GM21381 (cell line): ENCODE results near the gene ARID2.

Source experiments
- ATAC-seq: cut with Tn5 transposase; IDR thresholded peaks from one replicate; pipeline ENCODE4 v1.9.1; 2021; ENCODE audit warnings: mild to moderate bottlenecking, moderate library complexity; ENCODE audit not compliant: unreplicated experiment

ARID2 gene

GRCh38 chr12:45849289-45849688, 119.8 kb downstream of the ARID2 start:
- no peak for ATAC-seq

DNA sequence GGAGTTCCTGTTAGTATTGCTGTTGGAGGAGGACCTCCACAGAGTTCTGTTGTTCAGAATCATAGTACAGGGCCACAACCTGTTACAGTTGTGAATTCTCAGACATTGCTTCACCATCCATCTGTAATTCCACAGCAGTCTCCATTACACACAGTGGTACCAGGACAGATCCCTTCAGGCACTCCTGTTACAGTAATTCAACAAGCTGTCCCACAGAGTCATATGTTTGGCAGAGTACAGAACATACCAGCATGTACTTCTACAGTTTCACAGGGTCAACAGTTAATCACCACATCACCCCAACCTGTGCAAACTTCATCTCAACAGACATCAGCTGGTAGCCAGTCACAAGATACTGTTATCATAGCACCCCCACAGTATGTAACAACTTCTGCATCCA, 120.8 kb downstream of the ARID2 start:
- no peak for ATAC-seq

GRCh38 chr12:45852508-45852907, 123.0 kb downstream of the ARID2 start:
- ATAC-seq: no peak

DNA sequence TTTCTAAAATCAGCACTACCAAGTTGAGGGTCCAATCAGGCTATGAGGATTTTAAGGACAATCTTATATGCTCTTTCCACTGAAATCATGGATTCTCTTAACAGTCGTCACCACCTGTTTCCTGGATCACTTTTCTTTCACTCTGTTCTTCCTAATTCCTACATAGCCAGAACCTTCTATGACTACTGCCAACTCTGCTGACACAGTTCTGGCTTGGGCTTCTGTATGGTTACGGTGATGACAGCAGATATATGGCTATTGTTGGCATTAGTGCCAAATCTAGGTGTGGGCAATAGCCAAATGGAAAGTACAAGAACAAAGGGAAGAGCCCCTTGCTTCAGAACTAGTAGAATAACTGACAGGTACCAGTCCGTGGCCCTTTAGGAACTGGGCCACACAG, 124.0 kb downstream of the ARID2 start:
- no peak for ATAC-seq

GRCh38 chr12:45863332-45863731, 133.8 kb downstream of the ARID2 start:
- no peak for ATAC-seq

GRCh38 chr12:45866299-45866698, 136.8 kb downstream of the ARID2 start:
- ATAC-seq: no peak

DNA sequence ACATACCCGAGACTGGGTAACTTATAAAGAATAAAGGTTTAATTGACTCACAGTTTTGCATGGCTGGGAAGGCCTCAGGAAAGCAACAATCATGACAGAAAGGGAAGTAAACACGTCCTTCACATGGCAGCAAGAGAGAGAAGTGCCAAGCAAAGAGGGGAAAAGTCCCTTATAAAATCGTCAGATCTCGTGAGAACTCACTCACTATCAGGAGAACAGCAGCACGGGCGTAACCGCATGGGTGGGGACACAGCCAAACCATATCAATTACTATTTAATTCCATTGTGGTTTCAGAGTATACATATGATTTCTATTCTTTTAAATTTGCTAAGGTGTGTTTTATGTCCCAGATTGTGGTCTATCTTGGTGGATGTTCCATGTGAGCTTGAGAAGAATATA, 142.9 kb downstream of the ARID2 start:
- no peak for ATAC-seq

DNA sequence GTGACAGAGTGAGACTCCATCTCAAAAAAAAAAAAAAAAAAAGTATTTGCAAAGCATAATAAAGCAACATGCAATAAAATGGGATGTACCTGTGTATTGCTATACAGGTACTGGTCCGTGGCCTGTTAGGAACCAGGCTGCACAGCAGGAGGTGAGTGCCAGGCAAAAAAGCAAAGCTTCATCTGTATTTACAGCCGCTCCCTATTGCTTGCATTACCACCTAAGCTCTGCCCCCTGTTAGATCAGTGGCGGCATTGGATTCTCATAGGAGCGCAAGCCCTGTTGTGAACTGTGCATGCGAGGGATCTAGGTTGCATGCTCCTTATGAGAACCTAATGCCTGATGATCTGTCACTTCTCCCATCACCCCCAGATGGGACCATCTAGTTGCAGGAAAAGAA, 147.6 kb downstream of the ARID2 start:
- ATAC-seq: no peak

DNA sequence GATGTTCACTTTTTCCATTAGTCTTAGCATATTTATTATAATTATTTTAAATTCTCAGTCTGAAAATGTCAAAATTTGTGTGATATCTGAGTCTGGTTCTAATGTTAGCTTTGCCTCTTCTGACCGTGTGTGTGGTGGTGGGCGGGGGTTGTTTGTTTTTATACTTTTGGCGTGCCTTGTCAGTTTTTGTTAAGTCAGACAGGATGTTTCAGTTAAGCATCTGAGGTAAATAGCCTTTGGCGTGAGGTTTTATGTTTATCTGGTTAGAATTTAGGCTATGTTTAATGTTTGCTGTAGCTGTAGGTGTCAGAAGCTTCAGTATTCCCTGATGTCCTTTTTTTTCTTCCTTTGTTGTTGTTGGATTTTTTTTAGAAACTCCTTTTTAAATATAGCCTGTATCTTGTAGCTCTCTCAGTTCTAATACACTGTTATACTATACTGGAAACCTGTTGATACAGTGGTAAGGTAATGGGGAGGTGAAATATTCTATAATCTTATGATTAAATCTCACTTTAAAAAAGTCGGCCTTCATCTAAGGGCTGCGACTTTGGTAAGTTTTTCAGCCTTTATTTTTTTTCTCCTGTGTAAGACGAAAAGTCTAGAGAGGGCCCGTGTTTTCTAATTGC, 149.2 kb downstream of the ARID2 start:
- no peak for ATAC-seq

GRCh38 chr12:45879363-45879895, 149.9 kb downstream of the ARID2 start:
- no peak for ATAC-seq

DNA sequence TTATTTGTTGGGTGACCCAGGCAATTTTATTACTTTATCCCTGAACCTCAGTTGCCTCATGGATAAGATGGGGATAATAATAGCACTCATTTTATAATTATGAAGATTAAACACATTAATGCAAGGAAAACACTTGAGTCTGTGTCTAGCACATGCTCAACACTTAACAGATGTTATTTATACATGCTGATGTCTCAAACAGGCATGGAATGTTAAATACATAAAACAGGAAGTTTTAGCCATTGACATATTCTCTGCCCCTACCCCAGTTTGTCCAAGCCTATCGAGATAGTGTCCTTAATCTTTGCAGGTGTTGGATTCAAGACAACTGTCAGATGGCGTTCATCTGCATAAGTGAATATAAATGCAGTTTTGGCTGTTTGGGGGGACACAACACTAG, 151.0 kb downstream of the ARID2 start:
- no peak for ATAC-seq

DNA sequence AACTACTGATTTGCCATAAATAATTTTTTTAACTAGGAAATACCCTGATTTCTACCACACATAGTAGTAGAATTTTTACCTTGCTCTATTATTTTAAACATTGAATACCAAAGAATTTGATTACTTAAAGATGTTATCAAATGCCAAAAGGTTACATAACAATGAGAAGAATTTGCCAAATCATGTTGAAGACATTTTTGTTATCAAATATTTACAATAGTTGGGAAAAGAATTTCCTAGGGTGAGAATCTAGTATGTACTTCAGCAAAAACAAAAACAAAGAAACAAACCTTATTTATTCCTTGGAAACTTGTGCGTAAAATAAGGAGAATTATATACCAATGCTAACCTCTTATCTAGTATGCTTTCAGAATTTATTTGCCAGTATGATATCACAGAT, 153.7 kb downstream of the ARID2 start:
- ATAC-seq: no peak

- no peak for ATAC-seq
Observed at GRCh38 chr12:45886685-45887084, 157.2 kb downstream of the ARID2 start.

DNA sequence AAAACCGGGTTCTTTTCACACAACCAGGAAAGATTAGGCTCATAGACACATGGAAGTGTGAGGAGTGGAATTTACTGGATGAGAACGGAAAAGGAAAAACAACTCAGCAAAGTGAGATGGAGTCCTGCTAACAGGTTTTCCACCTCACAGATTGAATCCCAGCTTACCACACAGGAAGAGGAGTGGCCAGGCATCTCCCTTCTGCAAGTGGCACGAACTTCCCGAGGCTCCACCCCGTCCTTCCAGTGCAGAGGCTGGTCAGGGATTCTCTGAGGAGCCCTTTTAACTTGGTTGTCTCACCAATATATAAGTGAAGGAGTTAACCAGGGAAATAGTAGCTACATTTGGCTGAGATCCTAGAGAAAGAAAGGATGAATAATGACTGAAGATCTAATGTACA, 158.0 kb downstream of the ARID2 start:
- ATAC-seq: no peak

DNA sequence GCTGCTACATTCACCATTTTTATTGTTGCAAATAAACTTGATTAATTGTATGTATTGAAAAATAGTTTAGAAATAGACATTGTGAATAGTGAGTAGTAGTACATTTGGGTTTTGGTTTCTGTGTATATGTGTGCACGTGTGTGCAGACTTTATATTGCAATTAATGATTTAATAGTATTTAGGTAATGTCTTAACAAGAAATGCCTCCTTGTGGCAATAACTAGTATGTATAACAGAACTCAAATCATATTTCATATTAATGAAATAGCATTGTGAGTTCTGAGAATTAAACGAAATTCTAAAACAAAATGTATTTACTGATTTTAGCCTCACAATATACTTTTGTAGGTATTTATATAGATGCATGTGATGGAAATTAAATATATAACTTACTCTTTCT, 160.8 kb downstream of the ARID2 start:
- no peak for ATAC-seq

GRCh38 chr12:45893240-45893639, 163.7 kb downstream of the ARID2 start:
- ATAC-seq: no peak

DNA sequence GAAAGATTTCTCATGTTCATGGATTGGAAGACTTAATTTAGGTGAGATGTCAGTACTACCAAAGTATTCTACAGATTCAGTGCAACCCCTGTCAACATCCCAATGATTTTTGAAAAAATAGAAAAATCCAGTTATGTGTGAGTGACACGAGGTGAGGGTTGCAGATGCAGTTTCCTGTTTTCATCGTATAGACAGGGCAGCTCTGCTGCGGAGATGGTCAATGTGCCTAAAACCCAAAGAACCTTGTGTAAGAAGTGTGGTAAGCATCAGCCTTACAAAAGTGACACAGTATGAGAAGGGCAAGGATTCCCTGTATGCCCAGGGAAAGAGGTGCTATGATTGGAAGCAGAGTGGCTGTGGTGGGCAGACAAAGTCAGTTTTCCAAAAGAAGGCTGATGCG, 166.5 kb downstream of the ARID2 start:
- ATAC-seq: no peak

- ATAC-seq: no peak
Observed at GRCh38 chr12:45898094-45898493, 168.6 kb downstream of the ARID2 start.

- no peak for ATAC-seq
Observed at GRCh38 chr12:45907955-45908354, 178.4 kb downstream of the ARID2 start.

- no peak for ATAC-seq
Observed at GRCh38 chr12:45909041-45909713, 179.7 kb downstream of the ARID2 start.

DNA sequence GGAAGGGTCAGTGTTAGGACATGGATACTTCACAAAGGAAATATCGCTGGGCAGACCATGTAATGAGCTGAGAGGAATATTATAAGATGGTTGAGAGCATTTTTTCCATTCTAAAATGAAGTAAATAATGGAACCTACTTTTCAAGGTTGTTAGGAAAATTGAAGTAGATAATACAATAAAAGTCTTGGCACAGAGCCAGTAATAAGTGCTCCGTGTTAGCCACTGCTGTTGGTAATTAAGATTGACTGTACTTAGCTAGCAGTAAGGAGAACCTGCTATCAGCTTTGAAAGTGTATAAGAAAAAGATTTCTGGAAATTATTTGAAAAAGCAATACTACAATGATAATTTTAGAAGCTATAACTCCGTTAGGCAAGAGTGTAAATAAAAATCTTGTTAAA, 183.3 kb downstream of the ARID2 start:
- ATAC-seq: no peak

- ATAC-seq: no peak
Observed at GRCh38 chr12:45913631-45914030, 184.1 kb downstream of the ARID2 start.

GRCh38 chr12:45914090-45914489, 184.6 kb downstream of the ARID2 start:
- ATAC-seq: peak; percentile 39
